OCI-LY1 (cell line): ENCODE measurements around the gene CLTCL1.

Source experiments
- H2AFZ ChIP-seq: fragments of 200-600 bp; sonication (generic), shearing (Covaris generic); 2 replicates; pipeline ENCODE4 v1.6.0; 2014; ENCODE audit warnings: antibody characterized with exemption, mild to moderate bottlenecking, low read length
- H3F3A ChIP-seq: fragments of 200-600 bp; sonication (generic), shearing (Covaris generic); 2 replicates; pipeline ENCODE4 v1.6.0; 2014; ENCODE audit warnings: mild to moderate bottlenecking, antibody characterized with exemption, low read length, moderate library complexity; ENCODE audit not compliant: insufficient read depth
- H3K27ac ChIP-seq: fragments of 200-600 bp; sonication (generic); 2 replicates; pipeline ENCODE4 v1.5.1; 2014; ENCODE audit warnings: low read length, mixed run types, mild to moderate bottlenecking, low read depth; ENCODE audit not compliant: poor library complexity, severe bottlenecking
- H3K27me3 ChIP-seq: fragments of 200-600 bp; sonication (generic); 2 replicates; pipeline ENCODE4 v1.6.0; 2014; ENCODE audit warnings: antibody characterized with exemption, mild to moderate bottlenecking, low read length, moderate library complexity; ENCODE audit not compliant: insufficient read depth
- H3K36me3 ChIP-seq: fragments of 200-600 bp; sonication (generic); 2 replicates; pipeline ENCODE4 v1.6.1; 2014; ENCODE audit warnings: mild to moderate bottlenecking, antibody characterized with exemption, low read length, moderate library complexity, mixed read lengths; ENCODE audit not compliant: insufficient read depth
- H3K4me1 ChIP-seq: fragments of 200-600 bp; sonication (generic); 2 replicates; pipeline ENCODE4 v1.5.1; 2014; ENCODE audit warnings: mild to moderate bottlenecking, low read length, moderate library complexity; ENCODE audit not compliant: insufficient read depth, severe bottlenecking
- H3K4me2 ChIP-seq: fragments of 200-600 bp; sonication (generic), shearing (Covaris generic); 2 replicates; pipeline ENCODE4 v1.6.1; 2014; ENCODE audit warnings: low read length
- H3K4me3 ChIP-seq: fragments of 200-600 bp; sonication (generic); 2 replicates; pipeline ENCODE4 v1.5.1; 2014; ENCODE audit warnings: low read length, low read depth, mild to moderate bottlenecking, mixed read lengths; ENCODE audit not compliant: poor library complexity, severe bottlenecking
- H3K79me2 ChIP-seq: fragments of 200-600 bp; shearing (Covaris generic); 2 replicates; pipeline ENCODE4 v1.6.1; 2016; ENCODE audit warnings: mixed run types, low read length, mixed read lengths; ENCODE audit not compliant: insufficient read depth
- H3K9ac ChIP-seq: fragments of 200-600 bp; sonication (generic), shearing (Covaris generic); 2 replicates; pipeline ENCODE4 v1.6.1; 2014; ENCODE audit warnings: mild to moderate bottlenecking, low read length, mixed read lengths
- H3K9me2 ChIP-seq: fragments of 200-600 bp; sonication (generic), shearing (Covaris generic); 2 replicates; pipeline ENCODE4 v1.6.1; 2014; ENCODE audit warnings: low read depth, mild to moderate bottlenecking, low read length, mixed read lengths
- H3K9me3 ChIP-seq: fragments of 200-600 bp; shearing (Covaris generic); 2 replicates; pipeline ENCODE4 v1.6.1; 2014; ENCODE audit warnings: low read length, mixed read lengths
- H4K20me1 ChIP-seq: fragments of 200-600 bp; sonication (generic), shearing (Covaris generic); 2 replicates; pipeline ENCODE4 v1.6.0; 2016; ENCODE audit warnings: mild to moderate bottlenecking, low read length; ENCODE audit not compliant: insufficient read depth
- CTCF ChIP-seq: fragments of 200-600 bp; sonication (generic), shearing (Covaris generic); IDR thresholded peaks from 2 replicates; pipeline ENCODE4 v1.5.1; 2017; ENCODE audit warnings: mild to moderate bottlenecking, antibody characterized with exemption, low read length, moderate library complexity, mixed read lengths
- EZH2 ChIP-seq: fragments of 200-600 bp; sonication (generic), shearing (Covaris generic); IDR thresholded peaks from 2 replicates; pipeline ENCODE4 v1.8.0; 2017; ENCODE audit warnings: borderline replicate concordance, mixed run types, mild to moderate bottlenecking, antibody characterized with exemption, low read length, moderate library complexity, mixed read lengths

CLTCL1 gene

DNA sequence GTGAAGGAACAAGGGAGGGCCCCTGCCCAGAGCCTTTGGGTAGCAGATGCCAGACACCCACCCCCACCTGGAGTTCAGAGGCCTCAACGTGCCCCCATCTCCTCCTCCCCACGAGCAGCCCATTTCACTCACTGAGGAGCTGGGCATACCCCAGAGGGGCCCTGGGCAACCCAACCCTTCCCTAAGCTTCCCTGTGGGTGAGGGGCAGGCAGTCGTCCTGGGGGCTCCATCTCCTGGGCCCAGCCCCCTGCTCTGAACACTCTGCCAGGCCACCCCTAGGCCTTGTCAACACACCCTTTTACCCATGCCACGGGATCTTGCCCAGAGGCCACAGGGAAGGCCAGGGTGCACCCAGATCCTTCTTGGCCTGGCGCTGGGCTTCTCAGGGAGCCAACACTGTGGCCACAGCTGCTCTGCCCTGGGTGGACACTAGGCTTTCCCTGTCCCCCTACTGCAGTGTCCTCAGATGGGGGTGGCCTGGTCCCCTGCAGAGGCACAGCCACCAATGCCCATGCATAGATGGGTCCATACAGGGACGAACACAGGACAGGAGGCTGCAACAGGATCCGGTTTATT, 116.4 kb downstream of the CLTCL1 start:
- Histone ChIP-seq H3K9ac (peak overlapping the region; percentile 45; the same call in 1 of the 2 replicates), H3K4me1 (peaks cover 73% of the 10 kb centered on the region), H3F3A (no peaks in the 10 kb centered on the region), H2AFZ (no peak overlapping the region), H3K36me3 (peaks cover 7% of the 10 kb centered on the region; the same call in 1 of the 2 replicates), H3K27ac (peak overlapping the region; percentile 83), H3K4me2 (peak overlapping the region; percentile 100; the same call in 1 of the 2 replicates), H3K27me3 (peaks cover 7% of the 10 kb centered on the region), H3K9me2 (no peaks in the 10 kb centered on the region), H3K4me3 (no peak overlapping the region), H3K79me2 (peaks cover 13% of the 10 kb centered on the region), H4K20me1 (no peaks in the 10 kb centered on the region), H3K9me3 (no peaks in the 10 kb centered on the region)
- TF ChIP-seq EZH2 (no peak), CTCF (no peak)

- Histone ChIP-seq H3K9me2 (no peaks in the 10 kb centered on the region), H3K4me2 (peak overlapping the region; percentile 100), H4K20me1 (no peaks in the 10 kb centered on the region), H3K9ac (peak overlapping the region; percentile 100; the same call in 1 of the 2 replicates), H3K79me2 (peaks cover 13% of the 10 kb centered on the region), H3K4me1 (peaks cover 69% of the 10 kb centered on the region), H3K27ac (peak overlapping the region; percentile 83), H3K4me3 (peak overlapping the region; percentile 87), H2AFZ (no peak overlapping the region), H3K9me3 (no peaks in the 10 kb centered on the region), H3F3A (no peaks in the 10 kb centered on the region), H3K36me3 (peaks cover 7% of the 10 kb centered on the region; the same call in 1 of the 2 replicates), H3K27me3 (peaks cover 7% of the 10 kb centered on the region)
- no peak for TF ChIP-seq CTCF
- no peak for TF ChIP-seq EZH2
These were observed 117.2 kb downstream of the CLTCL1 start for GRCh38 chr22:19174106-19175025.

GRCh38 chr22:19173047-19174035, 118.2 kb downstream of the CLTCL1 start:
- Histone ChIP-seq H3K4me3 (peak overlapping the region; percentile 87), H3K4me1 (peaks cover 65% of the 10 kb centered on the region), H3K27ac (peak overlapping the region; percentile 83), H3K9me2 (no peaks in the 10 kb centered on the region), H3K9me3 (no peaks in the 10 kb centered on the region), H4K20me1 (no peaks in the 10 kb centered on the region), H3K79me2 (peaks cover 13% of the 10 kb centered on the region), H3K9ac (peak overlapping the region; percentile 100), H3K27me3 (peaks cover 7% of the 10 kb centered on the region), H3K4me2 (peak overlapping the region; percentile 100), H2AFZ (no peak overlapping the region), H3K36me3 (peaks cover 7% of the 10 kb centered on the region; the same call in 1 of the 2 replicates), H3F3A (no peaks in the 10 kb centered on the region)
- TF ChIP-seq CTCF (no peak), EZH2 (no peak)
